22Rv1 (cell line): ENCODE data around the gene PTPN13.

ENCODE experiments used
- CTCF ChIP-seq: fragments of 450-650 bp; IDR thresholded peaks from 2 replicates; pipeline ENCODE4 v1.5.1; 2017; ENCODE audit warnings: mild to moderate bottlenecking
- ZFX ChIP-seq: fragments of 450-650 bp; IDR thresholded peaks from 2 replicates; pipeline ENCODE4 v1.6.1; 2017; ENCODE audit warnings: antibody characterized with exemption, borderline replicate concordance

- TF ChIP-seq CTCF (peak; percentile 29), ZFX (no peak)
Observed at GRCh38 chr4:86791126-86791525, 197.0 kb downstream of the PTPN13 start.
